ENCODE results near the gene SLC25A2. TPM values are rescaled to one million over a fixed set of nuclear protein-coding genes. Genes with fewer than 3 reads are reported as not detected.
A peak's percentile ranks its signal among the peaks of the same experiment; 100 is the strongest.
"Not testable (repeated sequence)": the region's sequence is repeated elsewhere in the genome, so short reads cannot be mapped to it uniquely, and the experiment has no call there.

Gene SLC25A2
- total RNA-seq, result under 1 TPM in 1 of 2 donors, not detected in 1; 0.23 TPM

- DNase-seq (ENCODE audit: low spot score in 2 of 2), result no peak
- Mint-ChIP-seq H3K9me3 (peaks cover 30 to 36% of the 10 kb centered on the region in 2 donors), H3K36me3 (peaks cover 30 to 61% of the 10 kb centered on the region in 2 donors), H3K27ac (no peak within 1 kb of the TSS)
- ATAC-seq, result no peak
These were observed at the start of gene SLC25A2 for GRCh38 chr5:141303756-141304155. SLC25A2 (minus strand) TSS chr5:141304049; CDS start chr5:141303865, 184 bp downstream.

GRCh38 chr5:141351591-141351990 lies 47.7 kb upstream of the SLC25A2 start:
- ATAC-seq (no peak), DNase-seq (ENCODE audit: low spot score in 2 of 2) (no peak)
- Mint-ChIP-seq H3K36me3 (peaks cover 28 to 61% of the 10 kb centered on the region in 2 donors), H3K27ac (no peak overlapping the region), H3K9me3 (peaks cover 14 to 33% of the 10 kb centered on the region in 2 donors)

- Mint-ChIP-seq H3K9me3 (peaks cover 19 to 30% of the 10 kb centered on the region in 2 donors), H3K27ac (no peak within 1 kb of the TSS), H3K36me3 (peaks cover 36 to 59% of the 10 kb centered on the region in 2 donors)
- DNase-seq (ENCODE audit: low spot score in 2 of 2) (no peak), ATAC-seq (no peak)
These were observed 46.2 kb upstream of the SLC25A2 start, which contains the start of gene PCDHGB1 for GRCh38 chr5:141349917-141350619. PCDHGB1 (plus strand) TSS chr5:141350099; CDS start chr5:141350261, 162 bp downstream.

GRCh38 chr5:141346017-141346416 lies 42.2 kb upstream of the SLC25A2 start:
- H3K9me3 Mint-ChIP-seq, result peaks cover 30 to 35% of the 10 kb centered on the region in 2 donors
- not testable (repeated sequence) for ATAC-seq; DNase-seq (ENCODE audit: low spot score in 2 of 2); H3K27ac Mint-ChIP-seq
- H3K36me3 Mint-ChIP-seq, result peaks cover 48 to 66% of the 10 kb centered on the region in 2 donors

GRCh38 chr5:141345327-141345726 lies 41.5 kb upstream of the SLC25A2 start:
- peaks cover 32 to 37% of the 10 kb centered on the region in 2 donors for H3K9me3 Mint-ChIP-seq
- H3K36me3 Mint-ChIP-seq, result peaks cover 47 to 66% of the 10 kb centered on the region in 2 donors
- H3K27ac Mint-ChIP-seq, result no peak overlapping the region
- ATAC-seq (no peak), DNase-seq (ENCODE audit: low spot score in 2 of 2) (no peak)

- Mint-ChIP-seq H3K36me3 (peaks cover 52 to 69% of the 10 kb centered on the region in 2 donors), H3K9me3 (peaks cover 34 to 37% of the 10 kb centered on the region in 2 donors), H3K27ac (no peak overlapping the region)
- no peak for DNase-seq (ENCODE audit: low spot score in 2 of 2)
- no peak for ATAC-seq
These were observed 40.2 kb upstream of the SLC25A2 start for GRCh38 chr5:141343953-141344463.

- ATAC-seq (no peak), DNase-seq (ENCODE audit: low spot score in 2 of 2) (peak in 1 of 2 donors; percentile 31)
- H3K36me3 Mint-ChIP-seq, result peaks cover 58 to 72% of the 10 kb centered on the region in 2 donors
These were observed 39.5 kb upstream of the SLC25A2 start, which contains the start of gene PCDHGA3 for GRCh38 chr5:141343242-141343952. PCDHGA3 (plus strand) TSS chr5:141343829; CDS start chr5:141344034, 205 bp downstream.

GRCh38 chr5:141342773-141343172 lies 38.9 kb upstream of the SLC25A2 start:
- Mint-ChIP-seq H3K27ac (no peak overlapping the region), H3K36me3 (peaks cover 63 to 78% of the 10 kb centered on the region in 2 donors), H3K9me3 (peaks cover 42 to 46% of the 10 kb centered on the region in 2 donors)
- DNase-seq (ENCODE audit: low spot score in 2 of 2) (no peak), ATAC-seq (no peak)

More at GRCh38 chr5:141343242-141343952, 39.5 kb upstream of the SLC25A2 start, which contains the start of gene PCDHGA3:
- Mint-ChIP-seq H3K9me3 (peaks cover 37 to 39% of the 10 kb centered on the region in 2 donors), H3K27ac (no peak within 1 kb of the TSS)

- Mint-ChIP-seq H3K36me3 (peaks cover 54 to 79% of the 10 kb centered on the region in 2 donors), H3K9me3 (peaks cover 41 to 45% of the 10 kb centered on the region in 2 donors)
- not testable (repeated sequence) for ATAC-seq
These were observed 37.0 kb upstream of the SLC25A2 start for GRCh38 chr5:141340781-141341354.

GRCh38 chr5:141338538-141339306 lies 34.9 kb upstream of the SLC25A2 start, which contains the start of gene PCDHGA2:
PCDHGA2 (plus strand) TSS chr5:141338760.
- DNase-seq (ENCODE audit: low spot score in 2 of 2) (no peak), ATAC-seq (no peak)
- Mint-ChIP-seq H3K27ac (no peak within 1 kb of the TSS), H3K36me3 (peaks cover 51 to 65% of the 10 kb centered on the region in 2 donors), H3K9me3 (peaks cover 37 to 53% of the 10 kb centered on the region in 2 donors)

More at GRCh38 chr5:141340781-141341354, 37.0 kb upstream of the SLC25A2 start:
- H3K27ac Mint-ChIP-seq; DNase-seq (ENCODE audit: low spot score in 2 of 2): not testable (repeated sequence)

GRCh38 chr5:141332571-141332970 lies 28.7 kb upstream of the SLC25A2 start:
- not testable (repeated sequence) for DNase-seq (ENCODE audit: low spot score in 2 of 2); H3K27ac Mint-ChIP-seq; ATAC-seq
- peaks cover 34 to 35% of the 10 kb centered on the region in 2 donors for H3K9me3 Mint-ChIP-seq
- H3K36me3 Mint-ChIP-seq, result peaks cover 32 to 59% of the 10 kb centered on the region in 2 donors

GRCh38 chr5:141330299-141331080 lies 26.6 kb upstream of the SLC25A2 start, which contains the start of gene PCDHGA1:
PCDHGA1 (plus strand) TSS chr5:141330514.
- peaks cover 22 to 39% of the 10 kb centered on the region in 2 donors for H3K9me3 Mint-ChIP-seq
- peaks cover 46 to 52% of the 10 kb centered on the region in 2 donors for H3K36me3 Mint-ChIP-seq
- DNase-seq (ENCODE audit: low spot score in 2 of 2), result no peak
- no peak for ATAC-seq
- H3K27ac Mint-ChIP-seq, result no peak within 1 kb of the TSS

- H3K27ac Mint-ChIP-seq, result no peak overlapping the region
- peaks cover 30 to 45% of the 10 kb centered on the region in 2 donors for H3K36me3 Mint-ChIP-seq
- DNase-seq (ENCODE audit: low spot score in 2 of 2), result no peak
These were observed 24.4 kb upstream of the SLC25A2 start for GRCh38 chr5:141328231-141328630.

GRCh38 chr5:141326088-141326854 lies 22.4 kb upstream of the SLC25A2 start:
- DNase-seq (ENCODE audit: low spot score in 2 of 2), result peak in 1 of 2 donors; percentile 39
- H3K9me3 Mint-ChIP-seq, result peaks cover 11 to 22% of the 10 kb centered on the region in 2 donors
- peak; percentile 91 to 96 for ATAC-seq
- peak overlapping the region; percentile 58 to 81 for H3K27ac Mint-ChIP-seq
- H3K36me3 Mint-ChIP-seq, result peaks cover 28 to 34% of the 10 kb centered on the region in 2 donors

More at GRCh38 chr5:141328231-141328630, 24.4 kb upstream of the SLC25A2 start:
- ATAC-seq, result peak in 1 of 2 donors; percentile 54
- peaks cover 21 to 25% of the 10 kb centered on the region in 2 donors for H3K9me3 Mint-ChIP-seq
